Measurements from ENCODE around the gene CEP135.
"Not testable (repeated sequence)": the region's sequence is repeated elsewhere in the genome, so short reads cannot be mapped to it uniquely, and the experiment has no call there.

CEP135 gene

GRCh38 chr4:55941881-55942396, 6.8 kb upstream of the CEP135 start:
- no peak for FAIRE-seq

DNA sequence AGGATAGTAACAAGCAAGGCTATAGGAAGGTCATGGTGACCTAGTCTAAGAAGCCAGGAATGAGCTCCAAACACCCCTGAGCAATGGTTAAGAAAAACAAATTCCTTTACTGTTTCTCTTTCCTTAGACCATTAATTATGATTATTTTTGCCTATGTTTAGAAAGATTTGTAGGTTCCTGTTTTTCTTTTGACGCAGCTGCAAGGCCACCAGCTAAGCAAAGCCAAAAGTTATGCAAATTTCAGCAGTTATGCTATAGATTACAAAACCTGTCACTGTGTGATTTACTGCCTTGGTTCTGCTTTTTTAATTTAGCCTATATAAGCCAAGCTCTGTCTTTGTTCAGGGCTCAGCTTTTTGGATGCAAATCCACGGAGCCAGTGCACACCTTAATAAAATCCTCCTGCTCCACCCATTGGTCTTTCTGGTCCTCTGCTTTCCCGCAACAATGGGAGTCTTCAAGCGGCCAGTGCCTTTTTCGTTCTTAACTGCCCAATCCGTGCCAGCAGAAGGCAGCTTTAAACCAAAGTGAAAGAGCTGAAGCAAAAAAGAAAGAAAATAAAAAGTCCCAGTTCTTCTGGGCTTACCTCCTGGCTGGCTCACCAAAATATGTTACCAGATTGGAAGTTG, 1.4 kb upstream of the CEP135 start:
- FAIRE-seq: no peak

DNA sequence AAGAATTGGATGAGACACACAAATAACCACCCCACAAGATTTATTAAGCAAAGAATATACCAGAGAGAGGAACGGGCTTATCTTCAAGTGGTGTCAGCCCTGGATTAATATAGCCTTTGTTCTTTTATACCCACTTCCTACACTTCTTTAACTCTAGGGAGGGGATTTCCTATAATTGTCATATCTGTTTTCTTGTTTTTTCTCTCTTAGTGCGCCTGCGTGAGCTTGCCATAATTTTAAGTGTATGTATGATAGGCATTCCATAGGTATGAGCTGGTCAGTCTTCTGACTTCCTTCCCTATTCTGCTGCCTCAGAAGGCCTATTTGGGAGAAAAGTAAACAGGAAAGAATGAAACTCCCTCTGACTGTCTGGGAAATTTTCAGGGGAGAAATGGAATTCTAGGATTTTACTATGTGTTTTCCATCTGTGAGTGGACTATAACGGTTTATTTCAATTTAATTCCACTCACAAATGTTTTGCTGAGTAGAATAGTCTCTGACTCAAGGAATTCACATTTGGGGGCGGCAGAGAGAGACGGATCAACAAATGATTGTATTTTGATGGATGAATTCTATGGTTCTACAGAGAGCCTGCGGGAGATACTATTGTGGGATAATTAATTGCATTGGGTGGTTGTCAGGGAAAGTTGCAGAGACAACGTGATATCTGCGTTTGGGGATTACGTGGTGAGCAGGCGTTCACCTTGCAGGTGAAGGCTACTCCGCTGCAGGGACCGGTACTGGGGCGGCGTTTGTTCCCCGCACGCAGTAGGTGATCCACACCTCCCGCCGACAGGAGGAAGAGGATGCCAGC, 626 bp upstream of the CEP135 start:
- no peak for FAIRE-seq

- no peak for FAIRE-seq
Measured at GRCh38 chr4:55949482-55949802, 697 bp downstream of the CEP135 start.

- FAIRE-seq: no peak
Measured at GRCh38 chr4:55951191-55951922, 2.6 kb downstream of the CEP135 start.

- FAIRE-seq: no peak
Measured at GRCh38 chr4:55955710-55956109, 7.0 kb downstream of the CEP135 start.

DNA sequence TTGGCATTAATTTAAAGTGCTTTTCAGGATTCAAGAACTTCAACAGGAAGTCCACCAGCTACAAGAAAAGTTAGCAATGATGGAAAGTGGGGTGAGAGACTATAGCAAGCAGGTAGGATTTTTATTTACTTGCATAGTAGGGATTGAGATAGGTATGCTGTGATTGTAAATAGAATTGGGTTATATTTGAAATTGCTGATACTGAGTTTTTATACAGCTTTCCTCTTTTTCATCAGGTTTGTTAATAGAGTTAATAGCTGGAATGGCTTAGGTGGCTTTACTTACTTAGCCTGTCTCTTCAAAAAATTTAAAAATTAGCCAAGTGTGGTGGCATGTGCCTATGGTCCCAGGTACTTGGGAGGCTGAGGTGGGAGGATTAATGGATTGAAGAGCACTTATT, 10.9 kb downstream of the CEP135 start:
- FAIRE-seq: no peak

- peak; percentile 7 for FAIRE-seq
Measured at GRCh38 chr4:55964046-55964445, 15.3 kb downstream of the CEP135 start.

DNA sequence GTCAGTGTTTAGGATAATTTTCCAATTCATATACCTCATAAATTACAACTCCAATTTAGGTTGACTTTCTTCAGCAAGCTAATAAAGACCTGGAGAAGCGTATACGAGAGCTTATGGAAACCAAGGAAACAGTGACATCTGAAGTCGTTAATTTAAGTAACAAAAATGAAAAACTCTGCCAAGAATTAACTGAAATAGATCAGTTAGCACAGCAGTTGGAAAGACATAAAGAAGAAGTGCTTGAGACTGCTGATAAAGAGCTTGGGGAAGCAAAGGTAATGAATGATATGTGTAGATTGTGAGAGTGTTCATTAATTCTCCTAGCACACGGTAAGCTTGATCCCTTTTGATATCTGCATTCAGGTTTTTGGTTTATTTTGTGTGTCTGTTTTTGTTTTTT, 16.8 kb downstream of the CEP135 start:
- FAIRE-seq: no peak

DNA sequence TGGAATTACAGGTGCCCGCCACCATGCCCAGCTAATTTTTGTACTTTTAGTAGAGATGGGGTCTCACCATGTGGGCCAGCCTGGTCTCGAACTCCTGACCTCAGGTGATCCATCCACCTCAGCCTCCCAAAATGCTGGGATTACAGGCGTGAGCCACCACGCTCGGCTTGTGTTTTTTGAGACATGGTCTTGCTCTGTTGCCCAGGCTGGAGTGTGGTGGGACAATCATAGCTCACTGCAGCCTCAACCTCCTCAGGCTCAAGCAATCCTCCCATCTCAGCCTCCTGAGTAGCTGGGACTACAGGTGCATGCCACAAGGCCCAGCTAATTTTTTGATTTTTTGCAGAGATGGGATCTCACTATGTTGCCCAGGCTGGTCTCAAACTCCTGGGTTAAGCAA, 17.6 kb downstream of the CEP135 start:
- not testable (repeated sequence) for FAIRE-seq

GRCh38 chr4:55967376-55967775, 18.6 kb downstream of the CEP135 start:
- no peak for FAIRE-seq

DNA sequence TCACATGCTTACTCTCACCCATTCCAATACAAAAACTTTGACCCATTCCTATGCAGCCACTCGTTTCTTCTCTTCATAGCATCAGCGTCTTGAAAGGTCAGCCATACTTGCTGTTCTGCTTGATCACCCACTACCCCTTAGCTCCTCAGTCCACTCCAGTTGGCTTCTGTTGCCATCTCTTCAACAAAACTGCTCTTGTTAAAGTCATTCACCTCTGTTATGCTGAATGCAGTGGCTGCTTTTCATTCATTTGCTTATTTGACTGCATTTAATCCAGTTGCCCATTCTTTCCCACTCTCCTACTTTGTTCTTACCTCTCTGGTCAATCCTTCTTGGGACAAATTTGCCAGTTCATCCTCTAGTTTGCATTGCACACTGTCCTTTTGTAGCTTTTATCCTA, 24.9 kb downstream of the CEP135 start:
- no peak for FAIRE-seq

GRCh38 chr4:55977811-55978210, 29.1 kb downstream of the CEP135 start:
- no peak for FAIRE-seq

GRCh38 chr4:55979562-55979961, 30.8 kb downstream of the CEP135 start:
- FAIRE-seq: no peak

- no peak for FAIRE-seq
Measured at GRCh38 chr4:55980725-55981124, 32.0 kb downstream of the CEP135 start.

DNA sequence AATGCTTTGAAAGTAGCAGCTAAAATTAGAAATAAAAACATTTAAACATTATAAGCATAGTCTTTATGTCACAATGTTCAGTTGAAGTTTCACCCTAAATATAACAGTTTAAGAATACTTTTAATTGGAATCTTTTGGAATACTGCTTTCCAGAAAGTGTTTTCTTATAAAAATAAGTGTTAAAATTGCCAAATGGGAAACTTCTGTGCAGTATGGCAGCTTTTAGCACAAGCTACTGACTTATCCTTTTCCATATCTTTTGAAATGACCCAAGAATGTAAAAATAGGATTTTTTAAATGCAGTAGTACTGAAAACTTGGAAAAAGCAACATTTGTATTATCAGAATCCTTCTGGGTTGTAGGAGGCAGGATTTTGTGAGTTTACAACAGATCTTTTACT, 34.2 kb downstream of the CEP135 start:
- FAIRE-seq: no peak

GRCh38 chr4:55989766-55990165, 41.0 kb downstream of the CEP135 start:
- FAIRE-seq: no peak

DNA sequence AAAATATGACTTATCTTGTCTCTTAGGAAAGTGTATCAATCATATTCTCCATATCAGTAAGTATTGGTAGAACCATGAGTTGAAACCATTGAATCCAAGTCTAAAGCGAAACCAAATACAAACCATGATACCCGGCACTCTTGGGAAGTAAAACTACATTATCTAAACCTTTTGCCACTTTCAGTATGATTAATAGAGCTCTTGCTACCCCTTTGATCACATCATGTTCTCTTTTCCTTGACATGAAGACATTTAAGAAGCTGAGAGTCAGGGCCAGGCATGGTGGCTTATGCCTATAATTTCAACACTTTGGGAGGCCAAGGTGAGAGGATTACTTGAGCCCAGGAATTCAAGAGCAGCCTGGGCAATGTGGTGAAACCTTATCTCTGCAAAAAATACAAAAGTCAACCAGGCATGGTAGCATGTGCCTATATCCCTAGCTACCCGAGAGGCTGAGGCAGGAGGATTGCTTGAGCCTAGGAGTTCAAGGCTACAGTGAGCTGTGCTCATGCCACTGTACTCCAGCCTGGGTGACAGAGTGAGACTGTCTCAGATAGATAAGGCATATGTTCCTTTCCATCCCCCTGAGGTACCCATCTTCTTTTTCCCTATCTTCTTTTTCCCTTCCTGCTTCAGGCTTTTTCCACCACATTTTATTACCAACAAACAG, 45.4 kb downstream of the CEP135 start:
- no peak for FAIRE-seq

- no peak for FAIRE-seq
Measured at GRCh38 chr4:55996646-55997045, 47.9 kb downstream of the CEP135 start.

GRCh38 chr4:56003606-56004005, 54.9 kb downstream of the CEP135 start:
- no peak for FAIRE-seq

DNA sequence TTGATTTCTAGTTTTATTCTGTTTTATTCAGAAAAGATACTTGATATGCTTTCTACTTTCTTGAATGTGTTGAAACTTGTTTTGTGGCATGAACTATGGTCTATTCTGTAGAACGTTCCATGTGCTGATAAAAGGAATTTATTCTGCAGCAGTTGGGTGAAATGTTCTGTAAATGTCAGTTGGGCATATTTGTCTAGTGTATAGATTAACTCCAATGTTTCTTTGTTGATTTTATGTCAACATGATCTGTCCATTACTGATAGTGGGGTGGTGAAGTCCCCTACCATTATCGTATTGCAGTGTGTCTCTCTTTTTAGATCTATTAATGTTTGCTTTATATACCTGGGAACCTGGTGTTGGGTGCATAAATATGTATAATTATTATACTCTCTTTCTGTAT, 55.5 kb downstream of the CEP135 start:
- no peak for FAIRE-seq

DNA sequence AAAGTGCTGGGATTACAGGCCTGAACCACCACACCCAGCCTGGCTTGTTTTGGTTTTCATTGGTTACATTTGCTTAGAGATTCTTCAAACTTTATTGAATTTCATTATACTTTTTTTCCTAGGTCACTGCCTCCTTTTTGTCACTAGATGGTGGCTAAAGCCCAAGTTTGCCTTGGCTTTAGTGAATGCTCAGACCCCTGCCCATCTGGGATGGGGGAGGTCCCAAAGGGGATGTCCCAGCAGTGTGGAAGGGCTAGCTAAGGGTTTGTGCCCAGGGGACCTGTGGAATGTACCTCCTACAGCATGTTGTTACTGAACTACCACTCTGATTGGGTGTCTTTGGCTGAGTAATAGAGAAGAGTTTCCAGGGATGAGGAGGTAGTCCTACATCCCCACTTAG, 58.4 kb downstream of the CEP135 start:
- no peak for FAIRE-seq

GRCh38 chr4:56008206-56008605, 59.5 kb downstream of the CEP135 start:
- FAIRE-seq: no peak
